Lower lobe of right lung (tissue), 2 donors: ENCODE results near the gene KIAA1217. TPM values are rescaled to one million over a fixed set of nuclear protein-coding genes. Genes with fewer than 3 reads are reported as not detected.

ENCODE experiments used
- ATAC-seq, 2 donors: fragments of 200-7000 bp; cut with Tn5 transposase; one replicate each; pipeline ENCODE4 v1.9.1; 2020 to 2022; ENCODE audit warnings: mild to moderate bottlenecking in 2 of 2, moderate library complexity in 2 of 2
- DNase-seq: peaks from one replicate; pipeline ENCODE4 v3.0.0-alpha.2; 2020
- H3K27ac ChIP-seq: fragments of 200-600 bp; one replicate; pipeline ENCODE4 v1.8.0; 2022
- H3K27me3 ChIP-seq: fragments of 200-600 bp; one replicate; pipeline ENCODE4 v1.8.0; 2022; ENCODE audit warnings: low read depth
- H3K36me3 ChIP-seq: fragments of 200-600 bp; one replicate; pipeline ENCODE4 v1.8.0; 2022; ENCODE audit warnings: mild to moderate bottlenecking
- H3K4me1 ChIP-seq: fragments of 200-600 bp; one replicate; pipeline ENCODE4 v1.8.0; 2022
- H3K4me3 ChIP-seq: fragments of 200-600 bp; one replicate; pipeline ENCODE4 v1.8.0; 2022; ENCODE audit warnings: mild to moderate bottlenecking
- H3K9me3 ChIP-seq: fragments of 200-600 bp; one replicate; pipeline ENCODE4 v1.8.0; 2022
- intact Hi-C: fragments of 100-400 bp; cut with DNase I; formaldehyde crosslinking; loops from one replicate; pipeline ENCODE4 v1.11.0; 2022
- long read RNA-seq: library from polyadenylated mRNA; unstranded; transcript quantifications from one replicate; pipeline ENCODE4 v2.0.0, GENCODE V29; 2021
- total RNA-seq: library from RNA; stranded (reverse); fragmentation: NEBNext Ultra II Directional; extraction: Animal tissue kit (Norgen Biotek cat#: 25700); gene quantifications from one replicate; pipeline ENCODE4 v1.2.1, GENCODE V29; 2021
- TF ChIP-seq, protein P1 (sequence below): fragments of 200-600 bp; IDR thresholded peaks from one replicate; pipeline ENCODE4 v1.8.0; 2022; ENCODE audit warnings: antibody characterized with exemption, mild to moderate bottlenecking
- donor health status: DM: no; HTN: yes; CAD: no; lungs with severe emphysema.

KIAA1217 gene, protein sequence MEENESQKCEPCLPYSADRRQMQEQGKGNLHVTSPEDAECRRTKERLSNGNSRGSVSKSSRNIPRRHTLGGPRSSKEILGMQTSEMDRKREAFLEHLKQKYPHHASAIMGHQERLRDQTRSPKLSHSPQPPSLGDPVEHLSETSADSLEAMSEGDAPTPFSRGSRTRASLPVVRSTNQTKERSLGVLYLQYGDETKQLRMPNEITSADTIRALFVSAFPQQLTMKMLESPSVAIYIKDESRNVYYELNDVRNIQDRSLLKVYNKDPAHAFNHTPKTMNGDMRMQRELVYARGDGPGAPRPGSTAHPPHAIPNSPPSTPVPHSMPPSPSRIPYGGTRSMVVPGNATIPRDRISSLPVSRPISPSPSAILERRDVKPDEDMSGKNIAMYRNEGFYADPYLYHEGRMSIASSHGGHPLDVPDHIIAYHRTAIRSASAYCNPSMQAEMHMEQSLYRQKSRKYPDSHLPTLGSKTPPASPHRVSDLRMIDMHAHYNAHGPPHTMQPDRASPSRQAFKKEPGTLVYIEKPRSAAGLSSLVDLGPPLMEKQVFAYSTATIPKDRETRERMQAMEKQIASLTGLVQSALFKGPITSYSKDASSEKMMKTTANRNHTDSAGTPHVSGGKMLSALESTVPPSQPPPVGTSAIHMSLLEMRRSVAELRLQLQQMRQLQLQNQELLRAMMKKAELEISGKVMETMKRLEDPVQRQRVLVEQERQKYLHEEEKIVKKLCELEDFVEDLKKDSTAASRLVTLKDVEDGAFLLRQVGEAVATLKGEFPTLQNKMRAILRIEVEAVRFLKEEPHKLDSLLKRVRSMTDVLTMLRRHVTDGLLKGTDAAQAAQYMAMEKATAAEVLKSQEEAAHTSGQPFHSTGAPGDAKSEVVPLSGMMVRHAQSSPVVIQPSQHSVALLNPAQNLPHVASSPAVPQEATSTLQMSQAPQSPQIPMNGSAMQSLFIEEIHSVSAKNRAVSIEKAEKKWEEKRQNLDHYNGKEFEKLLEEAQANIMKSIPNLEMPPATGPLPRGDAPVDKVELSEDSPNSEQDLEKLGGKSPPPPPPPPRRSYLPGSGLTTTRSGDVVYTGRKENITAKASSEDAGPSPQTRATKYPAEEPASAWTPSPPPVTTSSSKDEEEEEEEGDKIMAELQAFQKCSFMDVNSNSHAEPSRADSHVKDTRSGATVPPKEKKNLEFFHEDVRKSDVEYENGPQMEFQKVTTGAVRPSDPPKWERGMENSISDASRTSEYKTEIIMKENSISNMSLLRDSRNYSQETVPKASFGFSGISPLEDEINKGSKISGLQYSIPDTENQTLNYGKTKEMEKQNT (N-terminal part only)
- total RNA-seq: 37.2 TPM
- long read RNA-seq, partial matches to known transcripts: 4 of 24 reads
- long read RNA-seq, other reads (novel, unspliced or antisense): 20 of 24 reads

DNA sequence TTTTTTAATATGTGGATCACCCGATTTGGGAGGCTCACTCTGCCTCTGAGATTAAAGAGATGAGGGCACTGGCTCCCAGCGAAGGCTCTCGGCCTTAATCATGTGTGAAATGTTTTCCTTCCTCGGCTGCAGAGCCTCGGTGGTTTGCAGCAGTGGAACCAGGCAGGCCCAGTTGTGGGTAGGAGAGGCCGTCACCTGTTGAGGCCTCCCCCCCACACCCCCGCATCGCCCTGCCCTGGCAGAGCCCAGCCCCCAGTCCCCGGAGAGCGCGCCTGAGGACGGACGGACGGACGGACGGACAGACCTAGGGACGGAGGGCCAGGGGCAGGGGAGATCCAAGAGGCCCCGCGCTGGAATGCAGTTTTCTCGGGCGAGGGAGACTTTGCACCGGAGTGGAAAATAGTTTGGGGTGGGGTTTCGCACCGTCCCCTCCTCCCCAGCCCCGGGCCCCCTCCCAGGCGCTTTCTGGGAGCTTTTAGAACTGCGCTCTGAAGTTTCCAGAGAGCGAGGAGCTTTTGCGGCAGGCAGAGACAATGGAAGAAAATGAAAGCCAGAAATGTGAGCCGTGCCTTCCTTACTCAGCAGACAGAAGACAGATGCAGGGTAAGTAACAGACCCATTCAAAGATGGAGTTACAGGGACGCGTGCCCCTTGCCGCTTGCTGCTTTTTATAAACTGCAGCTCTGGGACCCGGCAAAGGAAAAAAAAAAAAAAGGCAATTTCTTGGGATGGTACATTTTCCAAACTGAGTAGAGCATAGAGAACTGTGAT, at the start of gene KIAA1217:
TSS of gene KIAA1217 (plus strand) at position 478 of the 771 bp plus-strand sequence. CDS start at position 534, 56 bp downstream.
- intact Hi-C loops: no loop called here
- TF ChIP-seq, protein P1, sequence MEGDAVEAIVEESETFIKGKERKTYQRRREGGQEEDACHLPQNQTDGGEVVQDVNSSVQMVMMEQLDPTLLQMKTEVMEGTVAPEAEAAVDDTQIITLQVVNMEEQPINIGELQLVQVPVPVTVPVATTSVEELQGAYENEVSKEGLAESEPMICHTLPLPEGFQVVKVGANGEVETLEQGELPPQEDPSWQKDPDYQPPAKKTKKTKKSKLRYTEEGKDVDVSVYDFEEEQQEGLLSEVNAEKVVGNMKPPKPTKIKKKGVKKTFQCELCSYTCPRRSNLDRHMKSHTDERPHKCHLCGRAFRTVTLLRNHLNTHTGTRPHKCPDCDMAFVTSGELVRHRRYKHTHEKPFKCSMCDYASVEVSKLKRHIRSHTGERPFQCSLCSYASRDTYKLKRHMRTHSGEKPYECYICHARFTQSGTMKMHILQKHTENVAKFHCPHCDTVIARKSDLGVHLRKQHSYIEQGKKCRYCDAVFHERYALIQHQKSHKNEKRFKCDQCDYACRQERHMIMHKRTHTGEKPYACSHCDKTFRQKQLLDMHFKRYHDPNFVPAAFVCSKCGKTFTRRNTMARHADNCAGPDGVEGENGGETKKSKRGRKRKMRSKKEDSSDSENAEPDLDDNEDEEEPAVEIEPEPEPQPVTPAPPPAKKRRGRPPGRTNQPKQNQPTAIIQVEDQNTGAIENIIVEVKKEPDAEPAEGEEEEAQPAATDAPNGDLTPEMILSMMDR: no peak
- DNase-seq: peak; percentile 60
- Histone ChIP-seq H3K4me1 (peaks cover 22% of the 10 kb centered on the region), H3K4me3 (peak within 1 kb of the TSS; percentile 53), H3K27me3 (no peaks in the 10 kb centered on the region), H3K36me3 (no peaks in the 10 kb centered on the region), H3K27ac (peak within 1 kb of the TSS; percentile 87), H3K9me3 (no peaks in the 10 kb centered on the region)
- ATAC-seq: peak; percentile 74 to 86

DNA sequence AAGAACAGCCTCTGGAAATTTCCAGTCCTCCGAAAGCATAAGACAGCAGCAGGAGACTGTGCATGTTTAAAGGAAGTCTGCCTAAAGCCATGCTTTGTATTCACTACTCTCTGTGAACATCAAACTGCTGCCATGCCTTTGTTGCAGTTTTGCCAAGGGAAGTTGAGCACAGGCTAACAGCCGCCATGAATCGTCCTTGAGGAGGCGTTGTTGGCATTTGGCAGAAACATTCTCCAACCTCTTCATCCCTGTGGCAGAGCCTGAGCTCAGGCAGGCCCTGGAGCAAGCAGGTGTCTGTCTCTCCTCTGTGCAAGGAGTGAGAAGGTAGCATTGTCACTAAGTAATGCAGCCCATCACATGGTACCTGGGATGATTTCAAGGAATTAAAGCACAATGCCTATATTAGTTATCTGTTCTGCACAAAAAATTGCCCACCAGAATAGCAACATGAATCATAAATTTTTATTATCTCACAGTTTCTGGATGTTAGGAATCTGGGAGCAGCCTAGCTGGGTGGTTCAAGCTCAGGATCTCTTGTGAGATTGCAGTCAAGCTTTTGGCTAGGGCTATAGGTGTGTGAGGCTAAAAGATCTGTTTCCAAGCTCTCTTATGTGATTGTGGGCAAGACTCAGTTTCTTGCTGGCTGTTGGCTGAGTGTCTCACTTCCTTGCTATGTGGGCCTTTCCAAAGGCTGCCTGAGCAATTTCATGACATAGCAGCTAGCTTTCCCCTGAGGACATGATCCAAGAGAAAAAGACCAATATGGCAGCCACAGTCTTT, 46.5 kb upstream of the KIAA1217 start:
- peaks cover 8% of the 10 kb centered on the region for H3K9me3 ChIP-seq
- DNase-seq (no peak), ATAC-seq (no peak)
- H3K4me1 ChIP-seq: no peaks in the 10 kb centered on the region
- H3K4me3 ChIP-seq: no peak overlapping the region
- H3K36me3 ChIP-seq: no peaks in the 10 kb centered on the region
- TF ChIP-seq, protein P1: no peak
- intact Hi-C loops: no loop called here
- no peak overlapping the region for H3K27ac ChIP-seq
- no peaks in the 10 kb centered on the region for H3K27me3 ChIP-seq

- Histone ChIP-seq H3K4me3 (no peak overlapping the region), H3K27me3 (no peaks in the 10 kb centered on the region), H3K36me3 (no peaks in the 10 kb centered on the region), H3K9me3 (no peaks in the 10 kb centered on the region), H3K27ac (no peak overlapping the region), H3K4me1 (no peaks in the 10 kb centered on the region)
- intact Hi-C loops: no loop called here
- TF ChIP-seq, protein P1: no peak
- ATAC-seq: no peak
- no peak for DNase-seq
These were observed 45.5 kb upstream of the KIAA1217 start for GRCh38 chr10:24163485-24163884.

DNA sequence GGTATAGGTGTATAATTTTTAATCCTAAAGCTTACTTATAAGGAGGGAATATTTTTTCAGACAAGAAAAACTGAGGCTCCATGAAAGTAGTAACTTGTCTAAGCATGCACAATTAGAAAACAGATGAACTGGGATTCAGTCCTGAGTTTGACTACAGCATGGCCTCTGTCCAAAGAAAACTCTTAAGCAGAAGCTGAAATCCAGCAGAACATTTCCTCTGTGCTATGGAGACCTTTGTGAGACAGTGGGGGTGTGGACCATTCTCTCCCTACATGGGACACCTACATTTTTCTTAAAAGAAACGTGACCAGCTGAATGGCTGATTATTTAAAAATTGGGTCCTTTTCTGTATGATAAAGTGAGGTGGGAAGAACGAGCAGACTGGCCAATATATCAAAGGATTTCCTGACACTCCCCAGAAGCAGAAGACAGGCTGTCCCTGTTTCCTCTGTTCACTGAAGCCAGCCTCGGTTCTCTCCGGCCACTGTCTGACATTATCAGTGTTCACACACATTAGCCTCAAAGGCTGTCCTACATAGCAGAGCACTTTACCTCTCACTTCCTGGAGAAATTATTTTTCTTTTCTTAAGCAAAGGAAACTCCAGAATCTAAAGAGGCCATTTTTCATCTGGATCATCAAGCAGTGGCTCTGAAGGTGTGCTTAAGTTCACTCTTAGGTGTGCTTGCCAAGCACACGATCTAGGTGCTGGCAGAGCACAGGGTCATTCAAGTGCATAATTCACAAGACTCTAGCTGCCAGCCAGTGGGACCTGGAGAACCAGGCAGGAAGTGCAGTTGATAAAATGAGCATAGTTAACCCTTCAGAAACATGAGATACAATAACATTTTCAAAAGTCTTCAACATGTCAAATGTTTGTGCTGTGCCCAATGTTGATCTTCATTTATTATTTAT, 40.4 kb upstream of the KIAA1217 start:
- intact Hi-C loops: no loop called here
- no peak for DNase-seq
- no peaks in the 10 kb centered on the region for H3K9me3 ChIP-seq
- TF ChIP-seq, protein P1: no peak
- no peaks in the 10 kb centered on the region for H3K4me1 ChIP-seq
- H3K27me3 ChIP-seq: no peaks in the 10 kb centered on the region
- no peak overlapping the region for H3K27ac ChIP-seq
- no peaks in the 10 kb centered on the region for H3K36me3 ChIP-seq
- no peak overlapping the region for H3K4me3 ChIP-seq
- ATAC-seq: peak in 1 of 2 donors; percentile 61
